Activated CD4-positive, alpha-beta memory T cell treated with anti-CD3 and anti-CD28 coated beads, Interleukin-2, amount 10 ng/mL, durations not matched to agents 7 days and 5 days (primary cell): Measurements from ENCODE around the gene HS6ST3. TPM values are rescaled to one million over a fixed set of nuclear protein-coding genes. Genes with fewer than 3 reads are reported as not detected.

ENCODE experiments used
- CTCF ChIA-PET: fragments of 350-600 bp; sonication (Branson Sonifier 250); formaldehyde crosslinking; loops from one replicate; lab custom pipeline; 2021; ENCODE audit warnings: antibody characterized with exemption, inconsistent platforms; lab: Charles Lee
- POLR2A ChIA-PET: fragments of 350-600 bp; sonication (Branson Sonifier 250); formaldehyde crosslinking; loops from one replicate; lab custom pipeline; 2021; ENCODE audit warnings: antibody characterized with exemption; lab: Charles Lee
- DNase-seq: peaks from one replicate; pipeline ENCODE4 v3.0.0-alpha.2; 2020
- H3K27ac Mint-ChIP-seq: one replicate; pipeline ENCODE4 v1.8.0; 2021; ENCODE audit warnings: mild to moderate bottlenecking, mixed read lengths
- H3K27me3 Mint-ChIP-seq: one replicate; pipeline ENCODE4 v1.8.0; 2021; ENCODE audit warnings: mixed read lengths
- H3K36me3 Mint-ChIP-seq: one replicate; pipeline ENCODE4 v1.8.0; 2021; ENCODE audit warnings: low read depth, mixed read lengths
- H3K4me1 Mint-ChIP-seq: one replicate; pipeline ENCODE4 v1.8.0; 2021; ENCODE audit warnings: mixed read lengths
- H3K4me3 Mint-ChIP-seq: one replicate; pipeline ENCODE4 v1.8.0; 2021; ENCODE audit warnings: mild to moderate bottlenecking, mixed read lengths
- H3K9me3 Mint-ChIP-seq: one replicate; pipeline ENCODE4 v1.8.0; 2021; ENCODE audit warnings: mixed read lengths
- total RNA-seq, 2 experiments: library from RNA; stranded (reverse); gene quantifications; one replicate each; pipeline ENCODE4 v1.2.3, GENCODE V29; 2021

The HS6ST3 gene
- total RNA-seq, 2 experiments from 2014 or later: not detected

DNA sequence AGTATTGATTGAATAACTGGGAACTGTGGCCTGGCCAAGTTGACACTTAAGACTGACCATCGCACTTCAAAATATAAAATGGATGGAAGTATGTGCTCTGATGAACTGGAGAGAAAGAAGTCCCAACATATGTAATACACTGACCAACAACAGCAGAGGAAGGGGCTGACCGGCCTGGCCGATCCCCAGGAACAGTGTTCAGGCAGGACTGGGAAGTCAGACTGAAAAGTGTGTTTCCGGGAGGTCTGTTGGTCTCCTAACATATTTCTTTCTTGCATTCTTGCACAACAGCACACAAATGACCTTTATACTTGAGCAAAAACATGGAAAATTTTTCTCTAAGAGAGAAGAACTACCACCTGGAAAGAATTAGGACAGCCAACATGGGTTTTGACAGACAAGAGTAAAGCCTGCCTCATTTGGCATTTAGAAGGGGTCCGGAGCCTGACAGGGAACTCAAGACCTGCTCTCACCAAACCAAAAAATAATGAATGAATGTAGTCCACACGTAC, 606.5 kb downstream of the HS6ST3 start:
- Mint-ChIP-seq H3K36me3 (no peaks in the 10 kb centered on the region), H3K4me3 (no peak overlapping the region), H3K27ac (no peak overlapping the region), H3K27me3 (no peaks in the 10 kb centered on the region), H3K4me1 (no peaks in the 10 kb centered on the region), H3K9me3 (peaks cover 3% of the 10 kb centered on the region)
- CTCF ChIA-PET: no interaction called here
- DNase-seq: no peak
- POLR2A ChIA-PET: no interaction called here

DNA sequence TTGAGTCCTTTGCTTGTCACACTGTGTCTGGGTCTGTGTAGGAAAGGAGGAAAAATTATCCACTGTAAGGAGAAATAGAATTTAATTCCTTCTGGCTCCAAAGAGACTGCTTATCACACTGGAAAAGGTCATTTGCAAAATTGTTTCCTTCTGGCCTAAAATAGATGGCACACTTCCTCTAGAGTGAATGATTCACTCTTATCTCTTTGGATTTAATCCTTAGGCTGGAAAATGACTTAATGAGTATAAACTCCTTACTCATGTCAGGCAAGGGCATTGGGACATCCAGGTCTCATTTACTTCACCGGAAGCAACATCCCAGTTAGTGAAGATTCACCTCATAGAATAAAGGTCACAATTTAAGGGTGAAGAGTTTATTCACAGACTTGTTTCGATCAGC, 610.8 kb downstream of the HS6ST3 start:
- DNase-seq: no peak
- Mint-ChIP-seq H3K36me3 (no peaks in the 10 kb centered on the region), H3K4me3 (no peak overlapping the region), H3K27me3 (no peaks in the 10 kb centered on the region), H3K9me3 (peaks cover 3% of the 10 kb centered on the region), H3K27ac (no peak overlapping the region), H3K4me1 (no peaks in the 10 kb centered on the region)
- ChIA-PET POLR2A (no interaction called here), CTCF (no interaction called here)

DNA sequence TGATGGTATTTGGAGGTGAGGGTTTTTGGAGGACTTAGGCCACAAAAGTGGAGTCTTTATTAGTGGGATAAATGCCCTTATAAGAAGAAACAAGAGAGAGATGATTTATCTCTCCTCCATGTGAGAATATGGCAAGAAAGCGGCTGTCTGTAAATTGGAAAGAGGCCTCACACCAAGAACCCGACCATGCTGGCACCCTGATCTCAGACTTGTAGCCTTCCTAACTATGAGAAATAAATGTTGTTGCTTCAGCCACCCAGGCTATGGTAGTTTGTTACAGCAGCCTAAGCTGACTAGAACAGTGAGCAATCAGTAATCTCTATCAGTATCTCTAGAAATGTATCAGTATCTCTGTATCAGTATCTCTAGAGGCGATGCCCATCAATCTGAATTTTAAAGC, 617.2 kb downstream of the HS6ST3 start:
- H3K4me1 Mint-ChIP-seq: no peaks in the 10 kb centered on the region

DNA sequence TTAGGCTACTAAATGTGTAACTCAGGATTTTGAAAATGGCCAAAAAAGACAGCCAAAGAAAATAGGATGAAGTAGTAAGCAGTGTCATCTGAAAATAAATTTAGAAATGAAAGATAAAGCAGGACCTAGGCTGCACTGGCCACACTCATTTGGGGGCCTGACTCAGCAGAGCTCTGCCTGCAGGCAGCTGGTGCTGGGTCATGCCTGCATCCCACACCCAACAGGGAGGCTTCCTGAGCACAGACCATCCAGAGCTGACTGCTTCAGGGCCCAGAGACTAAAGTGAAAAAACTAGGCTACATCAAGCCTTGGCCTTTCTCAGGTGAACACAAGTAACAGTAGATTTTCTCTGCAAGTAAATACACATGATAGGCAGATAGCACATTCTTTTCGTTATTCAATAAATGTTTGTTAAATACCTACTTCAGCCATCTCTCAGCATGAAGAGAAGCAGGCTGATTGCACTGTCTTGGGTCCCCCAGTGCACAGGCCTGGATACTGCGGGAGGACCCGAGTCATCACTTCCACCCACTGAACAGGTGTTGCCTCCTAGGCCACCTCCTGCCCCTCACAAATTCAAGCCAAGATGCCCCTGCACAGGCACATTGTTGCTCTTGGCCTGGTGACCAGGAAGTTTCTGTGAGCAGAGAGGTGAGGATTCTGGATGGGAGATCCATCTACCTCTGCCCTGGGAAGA, 620.4 kb downstream of the HS6ST3 start:
- H3K36me3 Mint-ChIP-seq: no peaks in the 10 kb centered on the region
- H3K27me3 Mint-ChIP-seq: no peaks in the 10 kb centered on the region
- no peak overlapping the region for H3K4me3 Mint-ChIP-seq
- no peak for DNase-seq
- no peaks in the 10 kb centered on the region for H3K4me1 Mint-ChIP-seq
- H3K9me3 Mint-ChIP-seq: peaks cover 2% of the 10 kb centered on the region
- H3K27ac Mint-ChIP-seq: no peak overlapping the region
- CTCF ChIA-PET: no interaction called here
- POLR2A ChIA-PET: no interaction called here

More for the DNA sequence above, 617.2 kb downstream of the HS6ST3 start:
- no peak overlapping the region for H3K27ac Mint-ChIP-seq
- no peaks in the 10 kb centered on the region for H3K36me3 Mint-ChIP-seq
- H3K9me3 Mint-ChIP-seq: peaks cover 2% of the 10 kb centered on the region
- POLR2A ChIA-PET: no interaction called here
- no peak overlapping the region for H3K4me3 Mint-ChIP-seq
- CTCF ChIA-PET: no interaction called here
- no peak for DNase-seq
- no peaks in the 10 kb centered on the region for H3K27me3 Mint-ChIP-seq

DNA sequence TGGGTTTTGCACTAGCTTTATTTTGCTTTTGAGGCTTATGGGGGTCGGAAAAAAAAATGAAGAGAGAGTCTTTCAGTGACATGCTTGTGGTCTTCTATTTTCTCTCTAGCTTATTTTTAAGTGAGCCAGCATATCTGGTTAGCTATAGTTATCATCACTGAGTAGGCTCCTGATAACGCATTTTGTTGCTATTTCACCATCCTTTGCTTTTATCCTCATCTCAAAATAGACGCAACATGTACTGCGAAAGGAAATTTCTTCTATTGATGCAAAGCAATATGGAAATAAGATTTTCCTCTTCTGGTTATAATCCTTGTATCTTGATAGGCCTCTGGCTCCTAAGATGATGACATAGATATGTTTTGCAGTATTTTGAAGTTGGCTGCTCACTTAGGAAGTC, 630.5 kb downstream of the HS6ST3 start:
- CTCF ChIA-PET: no interaction called here

DNA sequence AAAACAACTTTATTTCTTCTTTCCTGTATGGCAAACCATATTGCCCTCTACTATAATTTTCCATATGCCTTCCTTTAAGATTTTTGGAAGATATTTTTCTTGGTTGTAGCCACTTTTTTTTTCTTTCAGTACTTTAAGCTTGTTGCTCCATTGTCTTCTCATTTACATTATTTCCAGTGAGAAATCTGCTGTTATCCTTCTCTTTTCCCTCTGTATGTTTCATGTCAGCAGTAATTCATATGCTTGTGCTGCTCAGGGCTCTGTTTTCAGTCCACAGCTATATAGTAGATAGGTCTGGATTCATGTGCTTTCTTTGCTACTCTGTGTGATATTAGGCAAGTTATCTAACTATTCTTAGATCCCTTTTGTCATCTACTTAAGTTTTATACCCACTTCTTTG, 636.7 kb downstream of the HS6ST3 start:
- no peak overlapping the region for H3K27ac Mint-ChIP-seq
- DNase-seq: no peak
- POLR2A ChIA-PET: no interaction called here
- no peaks in the 10 kb centered on the region for H3K36me3 Mint-ChIP-seq
- H3K27me3 Mint-ChIP-seq: no peaks in the 10 kb centered on the region
- CTCF ChIA-PET: no interaction called here
- no peaks in the 10 kb centered on the region for H3K4me1 Mint-ChIP-seq
- H3K4me3 Mint-ChIP-seq: no peak overlapping the region
- peaks cover 12% of the 10 kb centered on the region for H3K9me3 Mint-ChIP-seq

More for the DNA sequence above, 630.5 kb downstream of the HS6ST3 start:
- Mint-ChIP-seq H3K27ac (no peak overlapping the region), H3K36me3 (no peaks in the 10 kb centered on the region), H3K27me3 (no peaks in the 10 kb centered on the region), H3K4me3 (no peak overlapping the region), H3K9me3 (no peaks in the 10 kb centered on the region), H3K4me1 (no peaks in the 10 kb centered on the region)
- POLR2A ChIA-PET: no interaction called here
- no peak for DNase-seq

DNA sequence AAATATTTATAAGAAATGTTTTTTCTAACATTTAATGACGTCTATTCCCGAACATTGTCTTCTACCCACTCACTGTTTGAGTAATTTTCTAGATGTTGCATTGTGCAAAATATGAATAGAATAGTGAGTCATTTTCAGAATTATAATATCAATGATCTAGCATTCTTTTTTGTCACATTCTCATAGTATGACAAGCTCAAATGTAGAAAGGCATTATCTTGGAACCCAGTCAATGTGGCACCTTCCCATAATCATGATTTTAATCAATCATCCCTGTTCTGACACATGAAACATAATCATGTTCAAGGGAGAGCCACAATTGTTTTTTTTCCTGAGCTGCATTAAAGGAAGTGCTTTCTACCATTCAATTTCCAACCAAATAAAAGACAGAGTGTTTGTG, 638.6 kb downstream of the HS6ST3 start:
- Mint-ChIP-seq H3K4me1 (no peaks in the 10 kb centered on the region), H3K9me3 (peaks cover 12% of the 10 kb centered on the region), H3K27ac (no peak overlapping the region), H3K27me3 (no peaks in the 10 kb centered on the region), H3K36me3 (no peaks in the 10 kb centered on the region), H3K4me3 (no peak overlapping the region)
- ChIA-PET POLR2A (no interaction called here), CTCF (no interaction called here)
- DNase-seq: no peak

DNA sequence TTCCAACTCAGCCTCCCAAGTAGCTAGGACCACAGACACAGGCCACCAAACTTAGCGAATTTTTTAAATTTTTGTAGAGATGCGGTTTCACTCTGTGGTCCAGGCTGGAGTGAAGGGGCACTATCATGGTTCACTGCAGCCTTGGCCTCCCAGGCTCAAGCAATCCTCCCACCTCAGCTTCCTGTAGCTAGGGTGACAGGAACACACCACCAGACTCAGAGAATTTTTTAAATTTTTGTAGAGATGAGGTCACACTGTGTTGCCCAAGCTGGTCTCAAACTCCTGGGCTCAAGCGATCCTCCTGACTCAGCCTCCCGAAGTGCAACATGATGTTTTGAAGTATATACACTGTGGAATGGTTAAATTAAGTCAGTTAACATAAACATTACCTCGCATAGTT, 640.8 kb downstream of the HS6ST3 start:
- ChIA-PET POLR2A (no interaction called here), CTCF (no interaction called here)
- DNase-seq: no peak
- H3K4me3 Mint-ChIP-seq: no peak overlapping the region
- no peaks in the 10 kb centered on the region for H3K4me1 Mint-ChIP-seq
- no peaks in the 10 kb centered on the region for H3K36me3 Mint-ChIP-seq
- peaks cover 12% of the 10 kb centered on the region for H3K9me3 Mint-ChIP-seq
- H3K27me3 Mint-ChIP-seq: no peaks in the 10 kb centered on the region
- H3K27ac Mint-ChIP-seq: no peak overlapping the region

DNA sequence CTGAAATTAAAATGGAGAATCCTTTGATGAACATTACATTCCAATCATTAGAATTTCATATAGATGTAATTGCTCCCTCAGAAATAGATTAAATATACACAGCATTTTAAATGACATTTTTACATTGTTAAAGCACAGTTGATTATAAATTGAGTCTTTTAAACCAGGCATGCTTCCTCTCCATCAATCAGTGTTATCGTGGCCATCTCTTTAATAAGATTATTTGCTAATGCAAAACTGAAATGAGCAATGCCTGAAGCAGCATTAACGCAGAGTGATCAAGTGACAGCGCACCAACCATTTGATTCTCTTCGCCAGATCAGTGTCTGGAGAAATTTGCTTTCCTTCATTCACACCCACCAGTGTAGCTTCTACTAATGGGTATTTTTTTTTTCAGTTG, 644.6 kb downstream of the HS6ST3 start:
- Mint-ChIP-seq H3K4me1 (no peaks in the 10 kb centered on the region), H3K4me3 (no peak overlapping the region), H3K27me3 (no peaks in the 10 kb centered on the region), H3K36me3 (no peaks in the 10 kb centered on the region), H3K27ac (no peak overlapping the region), H3K9me3 (peaks cover 5% of the 10 kb centered on the region)
- no peak for DNase-seq
- POLR2A ChIA-PET: no interaction called here
- CTCF ChIA-PET: no interaction called here

DNA sequence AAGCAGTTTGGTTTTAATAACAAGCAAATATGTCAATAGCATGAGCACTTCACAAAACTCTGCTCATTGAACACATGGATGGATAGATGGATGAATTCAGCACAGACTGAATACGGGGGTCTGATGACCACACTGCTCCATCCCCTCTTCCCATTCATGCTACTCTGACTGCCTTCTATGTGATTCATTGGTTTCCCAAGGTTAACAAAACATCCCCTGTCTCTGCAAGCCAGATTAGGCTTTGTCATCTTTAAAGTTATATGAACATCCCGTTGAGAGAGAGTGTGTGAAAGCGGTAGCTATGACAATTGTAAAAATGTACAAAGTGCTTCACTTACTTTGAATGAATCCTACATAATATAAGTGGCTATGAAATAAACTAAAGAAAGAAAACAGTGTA, 651.9 kb downstream of the HS6ST3 start:
- Mint-ChIP-seq H3K4me1 (no peaks in the 10 kb centered on the region), H3K36me3 (no peaks in the 10 kb centered on the region), H3K4me3 (no peak overlapping the region), H3K27ac (no peak overlapping the region), H3K27me3 (no peaks in the 10 kb centered on the region), H3K9me3 (no peaks in the 10 kb centered on the region)
- DNase-seq: no peak
- ChIA-PET POLR2A (no interaction called here), CTCF (no interaction called here)

DNA sequence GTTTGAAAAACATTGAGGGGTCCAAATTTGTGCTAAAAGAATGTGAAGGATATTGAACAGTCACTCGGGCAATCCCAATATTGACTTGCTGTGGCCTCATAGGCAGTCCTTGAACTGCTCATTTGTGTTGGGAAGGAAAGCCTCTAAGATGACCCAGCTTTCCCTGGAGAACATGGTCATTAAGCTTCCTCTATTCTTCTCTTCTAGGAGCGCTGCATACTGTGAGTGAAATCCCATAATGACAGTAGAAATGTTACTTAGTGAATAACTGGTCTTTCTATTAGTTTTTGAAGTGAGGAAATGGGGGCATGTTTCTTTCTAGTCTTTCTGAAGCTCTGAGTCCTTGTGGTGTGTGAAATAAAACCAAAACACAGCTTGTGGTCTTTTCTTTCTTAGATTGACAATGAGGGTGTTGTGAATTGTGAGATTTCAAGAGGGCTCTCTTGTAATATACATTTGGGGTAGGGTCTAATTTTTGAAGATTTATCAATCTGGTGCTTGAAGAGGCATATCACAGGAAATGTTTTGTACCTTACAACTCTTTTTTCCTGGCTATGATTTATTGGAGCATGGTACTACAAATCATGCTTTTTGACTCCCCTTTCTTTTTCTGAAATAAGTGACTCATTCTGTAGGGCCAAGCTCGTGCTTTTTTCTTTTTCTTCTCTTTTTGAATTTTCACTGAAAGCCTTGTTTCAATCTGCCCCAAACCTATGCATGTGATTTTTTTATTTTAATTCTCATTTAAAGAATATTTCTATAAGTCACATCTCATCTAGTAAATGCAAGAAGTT, 653.6 kb downstream of the HS6ST3 start:
- H3K4me1 Mint-ChIP-seq: no peaks in the 10 kb centered on the region
- POLR2A ChIA-PET: no interaction called here
- H3K27ac Mint-ChIP-seq: no peak overlapping the region
- DNase-seq: no peak
- no peaks in the 10 kb centered on the region for H3K9me3 Mint-ChIP-seq
- no peaks in the 10 kb centered on the region for H3K27me3 Mint-ChIP-seq
- no peak overlapping the region for H3K4me3 Mint-ChIP-seq
- no peaks in the 10 kb centered on the region for H3K36me3 Mint-ChIP-seq
- CTCF ChIA-PET: no interaction called here

DNA sequence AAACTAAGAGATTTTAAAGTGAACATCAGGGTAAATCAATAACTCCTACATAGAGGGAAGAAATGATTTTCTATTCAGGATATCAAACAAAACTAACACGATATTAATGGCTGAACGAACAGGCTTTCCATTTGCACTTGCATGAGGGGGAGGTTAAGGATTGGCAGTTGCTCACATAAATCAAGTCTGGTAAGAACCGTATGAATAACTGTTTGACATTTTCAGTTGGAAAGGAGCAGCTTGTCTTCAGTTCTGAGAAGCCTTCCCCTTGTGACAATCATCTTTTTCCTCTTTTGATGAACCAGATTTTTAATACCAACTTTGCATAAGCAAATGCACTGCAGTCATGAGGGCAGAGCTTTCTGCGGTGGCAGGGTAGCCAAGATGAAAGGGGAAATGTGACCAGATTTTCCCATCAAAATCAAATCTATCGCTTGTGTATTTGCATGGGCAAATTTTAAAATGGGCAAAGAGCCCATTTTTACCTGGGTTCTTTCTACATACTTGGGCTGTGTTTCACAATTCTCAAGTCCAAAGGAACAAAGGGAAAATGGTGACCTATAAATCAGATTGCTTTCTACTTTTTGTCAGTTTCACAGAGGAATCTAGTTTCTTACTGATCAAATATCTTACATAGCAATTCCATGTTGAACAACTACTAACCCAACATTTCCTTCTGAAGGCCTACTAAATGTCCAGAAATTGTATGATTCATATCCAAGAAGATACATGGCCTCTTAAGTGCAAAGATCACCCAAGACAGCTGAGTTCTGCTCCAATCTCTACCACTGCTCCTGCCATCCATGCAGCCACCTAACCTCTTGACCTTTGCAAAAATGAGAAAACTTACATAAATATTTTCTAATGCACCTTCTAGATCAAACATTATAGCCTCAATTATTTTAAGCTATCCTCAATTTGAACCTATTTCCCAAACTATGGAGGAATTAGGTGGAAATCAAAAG, 654.7 kb downstream of the HS6ST3 start:
- Mint-ChIP-seq H3K27ac (no peak overlapping the region), H3K9me3 (no peaks in the 10 kb centered on the region), H3K4me3 (no peak overlapping the region), H3K27me3 (no peaks in the 10 kb centered on the region), H3K36me3 (no peaks in the 10 kb centered on the region), H3K4me1 (no peaks in the 10 kb centered on the region)
- CTCF ChIA-PET: no interaction called here
- DNase-seq: no peak
- POLR2A ChIA-PET: no interaction called here

DNA sequence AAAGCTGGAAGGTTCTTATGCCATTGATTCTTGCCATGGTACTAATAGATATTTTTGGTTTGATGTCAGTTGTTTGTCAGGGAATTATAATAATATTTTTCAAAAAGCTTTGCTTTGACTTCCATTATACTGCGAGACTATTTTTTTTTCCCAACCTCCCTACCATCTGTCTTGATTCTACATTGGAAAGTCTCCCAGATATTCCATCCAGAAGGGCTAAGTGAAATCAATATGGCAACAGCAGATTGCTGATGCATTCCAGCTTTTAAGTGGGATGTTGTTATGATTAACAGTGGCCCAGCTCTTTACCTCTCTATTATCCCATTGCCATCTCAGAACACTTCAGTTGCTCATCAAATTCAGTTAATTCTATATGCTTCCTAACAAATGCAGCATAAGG, 657.0 kb downstream of the HS6ST3 start:
- H3K4me3 Mint-ChIP-seq: no peak overlapping the region
- POLR2A ChIA-PET: no interaction called here
- H3K27me3 Mint-ChIP-seq: no peaks in the 10 kb centered on the region
- no peak overlapping the region for H3K27ac Mint-ChIP-seq
- CTCF ChIA-PET: no interaction called here
- no peak for DNase-seq
- H3K36me3 Mint-ChIP-seq: no peaks in the 10 kb centered on the region
- no peaks in the 10 kb centered on the region for H3K9me3 Mint-ChIP-seq
- H3K4me1 Mint-ChIP-seq: no peaks in the 10 kb centered on the region
